SK-N-SH (cell line): Measurements from ENCODE around the gene WDR48. TPM values are rescaled to one million over a fixed set of nuclear protein-coding genes. Genes with fewer than 3 reads are reported as not detected.

ENCODE experiments used
- CTCF ChIA-PET: fragments of 300-600, 350-600 bp; formaldehyde crosslinking; extraction: SDS; loops from one replicate; lab custom pipeline; 2021; lab: Yijun Ruan, JAX
- POLR2A ChIA-PET: fragments of 350-600 bp; sonication (Branson Sonifier 250); formaldehyde crosslinking; extraction: SDS; loops from one replicate; lab custom pipeline; 2020; ENCODE audit warnings: antibody characterized with exemption, inconsistent platforms; lab: Yijun Ruan, JAX
- DNase-seq: peaks from one replicate; pipeline ENCODE4 v3.0.0; 2012
- H2AFZ ChIP-seq: fragments of 200-600 bp; sonication (generic); 2 replicates; pipeline ENCODE4 v1.8.1; 2016; ENCODE audit warnings: antibody characterized with exemption, mild to moderate bottlenecking, low read depth
- H3F3A ChIP-seq: fragments of 200-600 bp; sonication (generic); replicated peaks from 2 replicates; pipeline ENCODE3; 2016; ENCODE audit warnings: antibody characterized with exemption, mild to moderate bottlenecking; ENCODE audit not compliant: insufficient read depth
- H3K27ac ChIP-seq, 2 experiments: fragments of 200-500 bp in 1 of 2; fragments of 200-600 bp in 1 of 2; sonication (Bioruptor generic) in 1 of 2; sonication (generic), shearing (Covaris generic) in 1 of 2; 2 replicates each; pipeline versions ENCODE4 v1.5.1 to v1.6.1; 2014 to 2016; ENCODE audit warnings: low read depth in 2 of 2, inconsistent platforms in 1 of 2, low read length in 1 of 2, mild to moderate bottlenecking in 1 of 2, mixed read lengths in 1 of 2
- H3K27me3 ChIP-seq: fragments of 200-600 bp; sonication (generic), shearing (Covaris generic); 2 replicates; pipeline ENCODE4 v1.6.1; 2016; ENCODE audit warnings: mixed run types; ENCODE audit not compliant: insufficient read depth
- H3K36me3 ChIP-seq, 2 experiments: fragments of 200-500 bp in 1 of 2; fragments of 200-600 bp in 1 of 2; sonication (Bioruptor generic) in 1 of 2; sonication (generic) in 1 of 2; replicated peaks in 1 of 2; 2 replicates each; pipeline versions ENCODE3 to v1.5.1; 2014 to 2016; ENCODE audit warnings: low read length in 1 of 2, mild to moderate bottlenecking in 1 of 2; ENCODE audit not compliant: insufficient read depth in 2 of 2, control insufficient read depth in 1 of 2
- H3K4me1 ChIP-seq, 2 experiments: fragments of 200-500 bp in 1 of 2; fragments of 200-600 bp in 1 of 2; sonication (Bioruptor generic) in 1 of 2; sonication (generic), shearing (Covaris generic) in 1 of 2; 2 replicates each; pipeline versions ENCODE4 v1.5.1 to v1.6.1; 2014 to 2016; ENCODE audit warnings: low read depth in 1 of 2, low read length in 1 of 2, mixed run types in 1 of 2; ENCODE audit not compliant: insufficient read depth in 2 of 2, control insufficient read depth in 1 of 2
- H3K4me2 ChIP-seq: fragments of 200-600 bp; sonication (generic), shearing (Covaris generic); 2 replicates; pipeline ENCODE4 v1.6.1; 2017; ENCODE audit warnings: mixed run types
- H3K4me3 ChIP-seq, 2 experiments: fragments of 200-500 bp in 1 of 2; fragments of 200-600 bp in 1 of 2; sonication (Bioruptor generic) in 1 of 2; sonication (generic), shearing (Covaris generic) in 1 of 2; 2 replicates each; pipeline versions ENCODE4 v1.5.1 to v1.8.1; 2014 to 2016; ENCODE audit warnings: low read depth in 2 of 2, inconsistent platforms in 1 of 2, low read length in 1 of 2, mild to moderate bottlenecking in 1 of 2, mixed read lengths in 1 of 2, moderate library complexity in 1 of 2
- H3K79me2 ChIP-seq: fragments of 200-600 bp; sonication (generic); 2 replicates; pipeline ENCODE4 v1.8.1; 2017; ENCODE audit warnings: mild to moderate bottlenecking; ENCODE audit not compliant: insufficient read depth
- H3K9ac ChIP-seq: fragments of 200-600 bp; sonication (generic); 2 replicates; pipeline ENCODE4 v1.6.1; 2017; ENCODE audit warnings: mixed run types
- H3K9me2 ChIP-seq: fragments of 200-600 bp; sonication (generic); 2 replicates; pipeline ENCODE4 v1.6.1; 2017; ENCODE audit warnings: mixed run types
- H3K9me3 ChIP-seq: fragments of 200-600 bp; sonication (generic); 2 replicates; pipeline ENCODE4 v1.6.1; 2017; ENCODE audit warnings: mixed run types, mild to moderate bottlenecking, moderate library complexity
- H4K20me1 ChIP-seq: fragments of 200-600 bp; sonication (generic); 2 replicates; pipeline ENCODE4 v1.6.1; 2017; ENCODE audit warnings: mild to moderate bottlenecking, mixed run types; ENCODE audit not compliant: insufficient read depth
- CTCF ChIP-seq: fragments of 200-600 bp; sonication (generic); IDR thresholded peaks from 2 replicates; pipeline ENCODE4 v1.6.1; 2017; ENCODE audit warnings: antibody characterized with exemption, mild to moderate bottlenecking, moderate library complexity
- ELF1 ChIP-seq: IDR thresholded peaks from 2 replicates; pipeline ENCODE4 v1.4.0; 2012
- EP300 ChIP-seq, 2 experiments: IDR thresholded peaks; 2 replicates each; pipeline versions ENCODE4 v1.4.0 to v1.6.1; 2012; ENCODE audit warnings: borderline replicate concordance in 1 of 2, low read depth in 1 of 2, low read length in 1 of 2
- FOSL2 ChIP-seq: IDR thresholded peaks from 2 replicates; pipeline ENCODE4 v1.4.0; 2012; ENCODE audit warnings: low read depth, mild to moderate bottlenecking, moderate library complexity, borderline replicate concordance
- FOXM1 ChIP-seq: IDR thresholded peaks from 2 replicates; pipeline ENCODE4 v1.4.0; 2012; ENCODE audit warnings: low read depth, mild to moderate bottlenecking
- GABPA ChIP-seq: IDR thresholded peaks from 2 replicates; pipeline ENCODE4 v1.4.0; 2012; ENCODE audit warnings: low read depth, mild to moderate bottlenecking
- MEF2A ChIP-seq: IDR thresholded peaks from 2 replicates; pipeline ENCODE4 v1.4.0; 2012; ENCODE audit warnings: low read depth, borderline replicate concordance
- PBX3 ChIP-seq: IDR thresholded peaks from 2 replicates; pipeline ENCODE4; 2012
- RAD21 ChIP-seq: IDR thresholded peaks from 2 replicates; pipeline ENCODE4 v1.6.1; 2012; ENCODE audit warnings: mild to moderate bottlenecking, low read length
- REST ChIP-seq: IDR thresholded peaks from 2 replicates; pipeline ENCODE4 v1.6.1; 2012; ENCODE audit warnings: mild to moderate bottlenecking, low read depth, low read length, moderate library complexity
- RFX5 ChIP-seq: IDR thresholded peaks from 2 replicates; pipeline ENCODE4 v1.6.1; 2012; ENCODE audit warnings: mild to moderate bottlenecking, improper control_type of control experiment, low read length
- RXRA ChIP-seq: IDR thresholded peaks from 2 replicates; pipeline ENCODE4 v1.4.0; 2012; ENCODE audit warnings: low read depth, mild to moderate bottlenecking, borderline replicate concordance
- SIN3A ChIP-seq: IDR thresholded peaks from 2 replicates; pipeline ENCODE4 v1.6.1; 2012; ENCODE audit warnings: low read depth, mild to moderate bottlenecking, low read length, moderate library complexity, borderline replicate concordance
- SMC3 ChIP-seq: IDR thresholded peaks from 2 replicates; pipeline ENCODE4 v1.6.1; 2012; ENCODE audit warnings: low read depth, low read length, improper control_type of control experiment
- TCF12 ChIP-seq: IDR thresholded peaks from 2 replicates; pipeline ENCODE4 v1.4.0; 2012
- YY1 ChIP-seq: IDR thresholded peaks from 2 replicates; pipeline ENCODE4 v1.4.0; 2012; ENCODE audit warnings: low read depth, mild to moderate bottlenecking
- WGBS: methylation state at CpG from one replicate; pipeline ENCODE4 v1.1.6; 2017; ENCODE audit warnings: low lambda C conversion rate; 5-methylcytosine and 5-hydroxymethylcytosine counted together
- polyA plus RNA-seq, 3 experiments: library from polyadenylated mRNA; depleted of rRNA; stranded (reverse); fragments of >200 nt; gene quantifications; 2 replicates each; pipeline ENCODE4 v1.2.3, GENCODE V29; 2012
- TF ChIP-seq, protein P1 (sequence below): IDR thresholded peaks from 2 replicates; pipeline ENCODE4 v1.4.0; 2012; ENCODE audit warnings: low read depth, borderline replicate concordance
- TF ChIP-seq, protein P2 (sequence below): IDR thresholded peaks from 2 replicates; pipeline ENCODE4 v1.4.0; 2012; ENCODE audit warnings: low read depth, borderline replicate concordance

WDR48 gene
- polyA plus RNA-seq, 1 of the 3 experiments (the other 2 are of a cell fraction) = 12.1 TPM

GRCh38 chr3:39099242-39099641, 47.4 kb downstream of the WDR48 start:
- Histone ChIP-seq H2AFZ (no peak overlapping the region), H3K36me3 (peaks cover 27 to 71% of the 10 kb centered on the region in 2 experiments), H3F3A (peaks cover 6% of the 10 kb centered on the region), H3K79me2 (peaks cover 26% of the 10 kb centered on the region), H3K9me3 (no peaks in the 10 kb centered on the region), H3K27me3 (no peaks in the 10 kb centered on the region), H4K20me1 (peaks cover 27% of the 10 kb centered on the region), H3K4me2 (no peak overlapping the region), H3K9ac (no peak overlapping the region), H3K9me2 (no peaks in the 10 kb centered on the region), H3K4me1 (peaks cover 0 to 2% of the 10 kb centered on the region in 2 experiments; a peak in 1 of 4 replicates), H3K27ac (no peak overlapping the region), H3K4me3 (no peak overlapping the region)
- ChIA-PET CTCF (interaction anchor here (1.2 to 1.5 kb wide), 2 partner anchors 189 to 192 kb away, joined by 3 to 5 read pairs; no protein-coding TSS in a partner anchor), POLR2A (no interaction called here)
- 71% methylated on average over 1 of the region's 1 CpG for WGBS
- DNase-seq = no peak
- no peak for TF ChIP-seq FOXM1
- TF ChIP-seq REST = no peak
- TF ChIP-seq FOSL2 = no peak

GRCh38 chr3:39099738-39100499, 48.1 kb downstream of the WDR48 start:
- CTCF ChIA-PET = interaction anchor here (1.1 to 1.2 kb wide), 2 partner anchors 20 to 188 kb away, joined by 3 read pairs; no protein-coding TSS in a partner anchor
- Histone ChIP-seq H3K4me2 (no peak overlapping the region), H3K27ac (no peak overlapping the region), H3K27me3 (no peaks in the 10 kb centered on the region), H3F3A (peaks cover 6% of the 10 kb centered on the region), H3K79me2 (peaks cover 33% of the 10 kb centered on the region), H3K36me3 (peaks cover 23 to 64% of the 10 kb centered on the region in 2 experiments), H3K9ac (no peak overlapping the region), H2AFZ (no peak overlapping the region), H4K20me1 (peaks cover 34% of the 10 kb centered on the region), H3K9me2 (no peaks in the 10 kb centered on the region), H3K9me3 (no peaks in the 10 kb centered on the region), H3K4me1 (peaks cover 0 to 5% of the 10 kb centered on the region in 2 experiments; a peak in 1 of 4 replicates), H3K4me3 (no peak overlapping the region)
- POLR2A ChIA-PET = no interaction called here
- WGBS = 80% methylated on average over 1 of the region's 2 CpGs
- DNase-seq = no peak
- TF ChIP-seq GABPA (no peak), EP300 (IDR thresholded peaks at IDR 0.05; ENCODE audit: borderline replicate concordance in 1 of 2, low read depth in 1 of 2, low read length in 1 of 2) (no peak), RAD21 (no peak), TCF12 (no peak), YY1 (no peak), ELF1 (no peak), SMC3 (no peak), RXRA (no peak), CTCF (no peak), RFX5 (no peak), PBX3 (no peak), SIN3A (no peak), MEF2A (no peak)
- TF ChIP-seq, protein P1, sequence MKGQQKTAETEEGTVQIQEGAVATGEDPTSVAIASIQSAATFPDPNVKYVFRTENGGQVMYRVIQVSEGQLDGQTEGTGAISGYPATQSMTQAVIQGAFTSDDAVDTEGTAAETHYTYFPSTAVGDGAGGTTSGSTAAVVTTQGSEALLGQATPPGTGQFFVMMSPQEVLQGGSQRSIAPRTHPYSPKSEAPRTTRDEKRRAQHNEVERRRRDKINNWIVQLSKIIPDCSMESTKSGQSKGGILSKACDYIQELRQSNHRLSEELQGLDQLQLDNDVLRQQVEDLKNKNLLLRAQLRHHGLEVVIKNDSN = no peak
- TF ChIP-seq, protein P2, sequence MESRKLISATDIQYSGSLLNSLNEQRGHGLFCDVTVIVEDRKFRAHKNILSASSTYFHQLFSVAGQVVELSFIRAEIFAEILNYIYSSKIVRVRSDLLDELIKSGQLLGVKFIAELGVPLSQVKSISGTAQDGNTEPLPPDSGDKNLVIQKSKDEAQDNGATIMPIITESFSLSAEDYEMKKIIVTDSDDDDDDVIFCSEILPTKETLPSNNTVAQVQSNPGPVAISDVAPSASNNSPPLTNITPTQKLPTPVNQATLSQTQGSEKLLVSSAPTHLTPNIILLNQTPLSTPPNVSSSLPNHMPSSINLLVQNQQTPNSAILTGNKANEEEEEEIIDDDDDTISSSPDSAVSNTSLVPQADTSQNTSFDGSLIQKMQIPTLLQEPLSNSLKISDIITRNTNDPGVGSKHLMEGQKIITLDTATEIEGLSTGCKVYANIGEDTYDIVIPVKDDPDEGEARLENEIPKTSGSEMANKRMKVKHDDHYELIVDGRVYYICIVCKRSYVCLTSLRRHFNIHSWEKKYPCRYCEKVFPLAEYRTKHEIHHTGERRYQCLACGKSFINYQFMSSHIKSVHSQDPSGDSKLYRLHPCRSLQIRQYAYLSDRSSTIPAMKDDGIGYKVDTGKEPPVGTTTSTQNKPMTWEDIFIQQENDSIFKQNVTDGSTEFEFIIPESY = no peak
